ENCODE measurements around the gene ERGIC1. TPM values are rescaled to one million over a fixed set of nuclear protein-coding genes. Genes with fewer than 3 reads are reported as not detected.

Gene ERGIC1
- total and polyA plus RNA-seq, 2 experiments from 2014 or later: 25.2 to 92.2 TPM

GRCh38 chr5:172904643-172905345, 70.7 kb downstream of the ERGIC1 start:
- Histone ChIP-seq H3K9me2 (ENCODE audit: insufficient read depth) (no peaks in the 10 kb centered on the region), H3K4me1 (ENCODE audit: insufficient read depth) (peaks cover 8% of the 10 kb centered on the region; the same call in 1 of the 2 replicates), H3K4me2 (no peak overlapping the region), H3K79me2 (replicated peaks; ENCODE audit: insufficient read depth) (no peaks in the 10 kb centered on the region), H3F3A (replicated peaks; ENCODE audit: low read depth) (0 out of 2 replicates have a peak, but pooled peaks cover 4% of the 10 kb centered on the region), H3K27me3 (ENCODE audit: insufficient read depth) (no peaks in the 10 kb centered on the region), H4K20me1 (replicated peaks; ENCODE audit: insufficient read depth) (0 out of 2 replicates have a peak, but pooled peaks cover 3% of the 10 kb centered on the region), H3K4me3 (no peak overlapping the region), H3K27ac (ENCODE audit: low read depth) (no peak overlapping the region), H2AFZ (no peak overlapping the region), H3K36me3 (ENCODE audit: insufficient read depth) (peaks cover 2% of the 10 kb centered on the region; the same call in 1 of the 2 replicates)
- H3K4me1 Mint-ChIP-seq: peaks cover 34% of the 10 kb centered on the region
- H3K9me3 Mint-ChIP-seq: no peaks in the 10 kb centered on the region
- TF ChIP-seq, protein P1, sequence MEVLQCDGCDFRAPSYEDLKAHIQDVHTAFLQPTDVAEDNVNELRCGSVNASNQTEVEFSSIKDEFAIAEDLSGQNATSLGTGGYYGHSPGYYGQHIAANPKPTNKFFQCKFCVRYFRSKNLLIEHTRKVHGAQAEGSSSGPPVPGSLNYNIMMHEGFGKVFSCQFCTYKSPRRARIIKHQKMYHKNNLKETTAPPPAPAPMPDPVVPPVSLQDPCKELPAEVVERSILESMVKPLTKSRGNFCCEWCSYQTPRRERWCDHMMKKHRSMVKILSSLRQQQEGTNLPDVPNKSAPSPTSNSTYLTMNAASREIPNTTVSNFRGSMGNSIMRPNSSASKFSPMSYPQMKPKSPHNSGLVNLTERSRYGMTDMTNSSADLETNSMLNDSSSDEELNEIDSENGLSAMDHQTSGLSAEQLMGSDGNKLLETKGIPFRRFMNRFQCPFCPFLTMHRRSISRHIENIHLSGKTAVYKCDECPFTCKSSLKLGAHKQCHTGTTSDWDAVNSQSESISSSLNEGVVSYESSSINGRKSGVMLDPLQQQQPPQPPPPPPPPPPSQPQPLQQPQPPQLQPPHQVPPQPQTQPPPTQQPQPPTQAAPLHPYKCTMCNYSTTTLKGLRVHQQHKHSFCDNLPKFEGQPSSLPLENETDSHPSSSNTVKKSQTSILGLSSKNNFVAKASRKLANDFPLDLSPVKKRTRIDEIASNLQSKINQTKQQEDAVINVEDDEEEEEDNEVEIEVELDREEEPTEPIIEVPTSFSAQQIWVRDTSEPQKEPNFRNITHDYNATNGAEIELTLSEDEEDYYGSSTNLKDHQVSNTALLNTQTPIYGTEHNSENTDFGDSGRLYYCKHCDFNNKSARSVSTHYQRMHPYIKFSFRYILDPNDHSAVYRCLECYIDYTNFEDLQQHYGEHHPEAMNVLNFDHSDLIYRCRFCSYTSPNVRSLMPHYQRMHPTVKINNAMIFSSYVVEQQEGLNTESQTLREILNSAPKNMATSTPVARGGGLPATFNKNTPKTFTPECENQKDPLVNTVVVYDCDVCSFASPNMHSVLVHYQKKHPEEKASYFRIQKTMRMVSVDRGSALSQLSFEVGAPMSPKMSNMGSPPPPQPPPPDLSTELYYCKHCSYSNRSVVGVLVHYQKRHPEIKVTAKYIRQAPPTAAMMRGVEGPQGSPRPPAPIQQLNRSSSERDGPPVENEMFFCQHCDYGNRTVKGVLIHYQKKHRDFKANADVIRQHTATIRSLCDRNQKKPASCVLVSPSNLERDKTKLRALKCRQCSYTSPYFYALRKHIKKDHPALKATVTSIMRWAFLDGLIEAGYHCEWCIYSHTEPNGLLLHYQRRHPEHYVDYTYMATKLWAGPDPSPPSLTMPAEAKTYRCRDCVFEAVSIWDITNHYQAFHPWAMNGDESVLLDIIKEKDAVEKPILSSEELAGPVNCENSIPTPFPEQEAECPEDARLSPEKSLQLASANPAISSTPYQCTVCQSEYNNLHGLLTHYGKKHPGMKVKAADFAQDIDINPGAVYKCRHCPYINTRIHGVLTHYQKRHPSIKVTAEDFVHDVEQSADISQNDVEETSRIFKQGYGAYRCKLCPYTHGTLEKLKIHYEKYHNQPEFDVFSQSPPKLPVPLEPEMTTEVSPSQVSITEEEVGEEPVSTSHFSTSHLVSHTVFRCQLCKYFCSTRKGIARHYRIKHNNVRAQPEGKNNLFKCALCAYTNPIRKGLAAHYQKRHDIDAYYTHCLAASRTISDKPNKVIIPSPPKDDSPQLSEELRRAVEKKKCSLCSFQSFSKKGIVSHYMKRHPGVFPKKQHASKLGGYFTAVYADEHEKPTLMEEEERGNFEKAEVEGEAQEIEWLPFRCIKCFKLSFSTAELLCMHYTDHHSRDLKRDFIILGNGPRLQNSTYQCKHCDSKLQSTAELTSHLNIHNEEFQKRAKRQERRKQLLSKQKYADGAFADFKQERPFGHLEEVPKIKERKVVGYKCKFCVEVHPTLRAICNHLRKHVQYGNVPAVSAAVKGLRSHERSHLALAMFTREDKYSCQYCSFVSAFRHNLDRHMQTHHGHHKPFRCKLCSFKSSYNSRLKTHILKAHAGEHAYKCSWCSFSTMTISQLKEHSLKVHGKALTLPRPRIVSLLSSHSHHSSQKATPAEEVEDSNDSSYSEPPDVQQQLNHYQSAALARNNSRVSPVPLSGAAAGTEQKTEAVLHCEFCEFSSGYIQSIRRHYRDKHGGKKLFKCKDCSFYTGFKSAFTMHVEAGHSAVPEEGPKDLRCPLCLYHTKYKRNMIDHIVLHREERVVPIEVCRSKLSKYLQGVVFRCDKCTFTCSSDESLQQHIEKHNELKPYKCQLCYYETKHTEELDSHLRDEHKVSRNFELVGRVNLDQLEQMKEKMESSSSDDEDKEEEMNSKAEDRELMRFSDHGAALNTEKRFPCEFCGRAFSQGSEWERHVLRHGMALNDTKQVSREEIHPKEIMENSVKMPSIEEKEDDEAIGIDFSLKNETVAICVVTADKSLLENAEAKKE (CRISPR knock-in tag; IDR thresholded peaks at IDR 0.05): no peak
- no peak for TF ChIP-seq ETS1 (IDR thresholded peaks at IDR 0.05)
- TF ChIP-seq ZNF114 (CRISPR knock-in tag; IDR thresholded peaks at IDR 0.05): no peak
- no peak for TF ChIP-seq EZH2 (IDR thresholded peaks at IDR 0.05; ENCODE audit: low read depth, unreplicated experiment)
- TF ChIP-seq, protein P2, sequence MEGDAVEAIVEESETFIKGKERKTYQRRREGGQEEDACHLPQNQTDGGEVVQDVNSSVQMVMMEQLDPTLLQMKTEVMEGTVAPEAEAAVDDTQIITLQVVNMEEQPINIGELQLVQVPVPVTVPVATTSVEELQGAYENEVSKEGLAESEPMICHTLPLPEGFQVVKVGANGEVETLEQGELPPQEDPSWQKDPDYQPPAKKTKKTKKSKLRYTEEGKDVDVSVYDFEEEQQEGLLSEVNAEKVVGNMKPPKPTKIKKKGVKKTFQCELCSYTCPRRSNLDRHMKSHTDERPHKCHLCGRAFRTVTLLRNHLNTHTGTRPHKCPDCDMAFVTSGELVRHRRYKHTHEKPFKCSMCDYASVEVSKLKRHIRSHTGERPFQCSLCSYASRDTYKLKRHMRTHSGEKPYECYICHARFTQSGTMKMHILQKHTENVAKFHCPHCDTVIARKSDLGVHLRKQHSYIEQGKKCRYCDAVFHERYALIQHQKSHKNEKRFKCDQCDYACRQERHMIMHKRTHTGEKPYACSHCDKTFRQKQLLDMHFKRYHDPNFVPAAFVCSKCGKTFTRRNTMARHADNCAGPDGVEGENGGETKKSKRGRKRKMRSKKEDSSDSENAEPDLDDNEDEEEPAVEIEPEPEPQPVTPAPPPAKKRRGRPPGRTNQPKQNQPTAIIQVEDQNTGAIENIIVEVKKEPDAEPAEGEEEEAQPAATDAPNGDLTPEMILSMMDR (conservative IDR thresholded peaks at IDR 0.05; ENCODE audit: low read depth in 2 of 2): no peak
- TF ChIP-seq, protein P3, sequence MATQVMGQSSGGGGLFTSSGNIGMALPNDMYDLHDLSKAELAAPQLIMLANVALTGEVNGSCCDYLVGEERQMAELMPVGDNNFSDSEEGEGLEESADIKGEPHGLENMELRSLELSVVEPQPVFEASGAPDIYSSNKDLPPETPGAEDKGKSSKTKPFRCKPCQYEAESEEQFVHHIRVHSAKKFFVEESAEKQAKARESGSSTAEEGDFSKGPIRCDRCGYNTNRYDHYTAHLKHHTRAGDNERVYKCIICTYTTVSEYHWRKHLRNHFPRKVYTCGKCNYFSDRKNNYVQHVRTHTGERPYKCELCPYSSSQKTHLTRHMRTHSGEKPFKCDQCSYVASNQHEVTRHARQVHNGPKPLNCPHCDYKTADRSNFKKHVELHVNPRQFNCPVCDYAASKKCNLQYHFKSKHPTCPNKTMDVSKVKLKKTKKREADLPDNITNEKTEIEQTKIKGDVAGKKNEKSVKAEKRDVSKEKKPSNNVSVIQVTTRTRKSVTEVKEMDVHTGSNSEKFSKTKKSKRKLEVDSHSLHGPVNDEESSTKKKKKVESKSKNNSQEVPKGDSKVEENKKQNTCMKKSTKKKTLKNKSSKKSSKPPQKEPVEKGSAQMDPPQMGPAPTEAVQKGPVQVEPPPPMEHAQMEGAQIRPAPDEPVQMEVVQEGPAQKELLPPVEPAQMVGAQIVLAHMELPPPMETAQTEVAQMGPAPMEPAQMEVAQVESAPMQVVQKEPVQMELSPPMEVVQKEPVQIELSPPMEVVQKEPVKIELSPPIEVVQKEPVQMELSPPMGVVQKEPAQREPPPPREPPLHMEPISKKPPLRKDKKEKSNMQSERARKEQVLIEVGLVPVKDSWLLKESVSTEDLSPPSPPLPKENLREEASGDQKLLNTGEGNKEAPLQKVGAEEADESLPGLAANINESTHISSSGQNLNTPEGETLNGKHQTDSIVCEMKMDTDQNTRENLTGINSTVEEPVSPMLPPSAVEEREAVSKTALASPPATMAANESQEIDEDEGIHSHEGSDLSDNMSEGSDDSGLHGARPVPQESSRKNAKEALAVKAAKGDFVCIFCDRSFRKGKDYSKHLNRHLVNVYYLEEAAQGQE (IDR thresholded peaks at IDR 0.05; ENCODE audit: unreplicated experiment): no peak
- TF ChIP-seq STAT1 (IDR thresholded peaks at IDR 0.05; ENCODE audit: unreplicated experiment): no peak
- TF ChIP-seq EZH2phosphoT487 (IDR thresholded peaks at IDR 0.05; ENCODE audit: unreplicated experiment): no peak
- no peak for TF ChIP-seq POLR2AphosphoS5 (IDR thresholded peaks at IDR 0.05; ENCODE audit: low read depth)
- no peak for TF ChIP-seq JUNB (IDR thresholded peaks at IDR 0.05; ENCODE audit: unreplicated experiment)
- TF ChIP-seq ZNF331 (CRISPR knock-in tag; IDR thresholded peaks at IDR 0.05; ENCODE audit: low read depth): no peak
- TF ChIP-seq NANOG (IDR thresholded peaks at IDR 0.05; ENCODE audit: borderline replicate concordance): no peak
- TF ChIP-seq CREB1 (CRISPR knock-in tag; IDR thresholded peaks at IDR 0.05; ENCODE audit: low read depth): no peak
- H3K27me3 Mint-ChIP-seq (ENCODE audit: insufficient read depth, low read depth, poor library complexity): peaks cover 2% of the 10 kb centered on the region
- no peak overlapping the region for H3K4me3 Mint-ChIP-seq
- ATAC-seq (peak; percentile 7; the same call in 1 of the 3 replicates), DNase-seq (ENCODE audit: low spot score) (peak; percentile 17)
- H3K27ac Mint-ChIP-seq: peak overlapping the region; percentile 83; the same call in 1 of the 2 replicates
- H3K36me3 Mint-ChIP-seq (ENCODE audit: low read depth): peaks cover 23% of the 10 kb centered on the region
